ENCODE data around the gene CFHR2. TPM values are rescaled to one million over a fixed set of nuclear protein-coding genes. Genes with fewer than 3 reads are reported as not detected.
"Not testable (repeated sequence)": the region's sequence is repeated elsewhere in the genome, so short reads cannot be mapped to it uniquely, and the experiment has no call there.

CFHR2 gene
- total RNA-seq, 1 donor from 2014 or later: not detected

DNA sequence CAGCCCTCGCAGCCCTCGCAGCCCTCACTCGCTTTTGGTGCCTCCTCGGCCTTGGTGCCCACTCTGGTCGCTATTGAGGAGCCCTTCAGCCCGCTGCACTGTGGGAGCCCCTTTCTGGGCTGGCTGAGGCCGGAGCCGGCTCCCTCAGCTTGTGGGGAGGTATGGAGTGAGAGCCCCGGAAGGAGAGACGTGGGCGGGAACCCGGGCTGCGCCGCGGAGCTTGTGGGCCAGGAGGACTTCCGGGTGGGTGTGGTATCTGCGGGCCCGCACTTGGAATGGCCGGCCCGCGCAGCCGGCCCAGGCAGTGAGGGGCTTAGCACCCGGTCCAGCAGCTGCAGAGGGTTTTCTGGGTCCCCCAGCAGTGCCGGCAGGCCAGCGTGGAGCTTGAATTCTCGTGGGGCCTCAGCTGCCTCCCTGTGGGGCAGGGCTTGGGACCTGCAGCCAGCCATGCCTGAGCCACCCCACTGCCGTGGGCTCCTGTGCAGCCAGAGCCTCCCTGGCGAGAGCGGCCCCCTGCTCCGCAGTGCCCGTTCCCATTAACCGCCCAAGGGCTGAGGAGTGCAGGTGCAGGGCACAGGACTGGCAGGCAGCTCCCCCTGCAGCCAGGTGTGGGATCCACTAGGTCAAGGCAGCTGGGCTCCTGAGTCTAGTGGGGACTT lies 9.9 kb upstream of the CFHR2 start:
- Mint-ChIP-seq H3K4me1 (ENCODE audit: low read depth, unreplicated experiment) (no peaks in the 10 kb centered on the region), H3K4me3 (ENCODE audit: unreplicated experiment) (no peak overlapping the region), H3K27me3 (ENCODE audit: low read depth, unreplicated experiment) (no peaks in the 10 kb centered on the region), H3K36me3 (ENCODE audit: low read depth, unreplicated experiment) (no peaks in the 10 kb centered on the region), H3K27ac (ENCODE audit: unreplicated experiment) (no peak overlapping the region), H3K9me3 (ENCODE audit: unreplicated experiment) (peaks cover 3% of the 10 kb centered on the region)
- TF ChIP-seq CTCF (IDR thresholded peaks at IDR 0.05; ENCODE audit: insufficient read depth, low read depth, low read length): no peak
- Histone ChIP-seq H3K4me2 (ENCODE audit: low read length) (no peak overlapping the region), H3K4me1 (ENCODE audit: insufficient read depth, low read length) (no peaks in the 10 kb centered on the region), H3K79me2 (ENCODE audit: insufficient read depth, low read length) (no peaks in the 10 kb centered on the region), H3K9me3 (ENCODE audit: insufficient read depth, low read depth, low read length) (no peaks in the 10 kb centered on the region), H3K4me3 (ENCODE audit: insufficient read depth, low read depth, low read length) (no peak overlapping the region), H2AFZ (ENCODE audit: low read depth, low read length) (no peak overlapping the region), H3K27ac (ENCODE audit: low read depth, low read length) (no peak overlapping the region), H3K9ac (ENCODE audit: low read length) (no peak overlapping the region), H4K20me1 (ENCODE audit: insufficient read depth, low read length) (no peaks in the 10 kb centered on the region), H3K27me3 (ENCODE audit: insufficient read depth, low read length) (no peaks in the 10 kb centered on the region), H3K36me3 (ENCODE audit: insufficient read depth, low read length) (no peaks in the 10 kb centered on the region)
- FAIRE-seq (no peak), DNase-seq (ENCODE audit: low read depth) (no peak)

DNA sequence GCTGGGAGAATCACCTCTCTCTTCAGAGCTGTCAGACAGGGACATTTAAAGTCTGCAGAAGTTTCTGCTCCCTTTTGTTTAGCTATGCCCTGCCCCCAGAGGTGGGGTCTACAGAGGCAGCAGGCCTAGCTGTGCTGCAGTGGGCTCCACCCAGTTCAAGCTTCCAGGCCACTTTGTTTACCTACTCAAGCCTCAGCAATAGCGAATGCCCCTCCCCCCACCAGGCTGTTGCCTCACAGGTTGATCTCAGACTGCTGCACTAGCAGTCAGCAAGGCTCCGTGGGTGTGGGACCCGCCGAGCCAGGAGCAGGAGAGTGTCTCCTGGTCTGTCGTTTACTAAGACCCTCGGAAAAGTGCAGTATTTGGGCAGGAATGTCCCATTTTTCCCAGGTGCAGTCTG lies 2.1 kb upstream of the CFHR2 start:
- H4K20me1 ChIP-seq (ENCODE audit: insufficient read depth, low read length); H3K27me3 ChIP-seq (ENCODE audit: insufficient read depth, low read length); H2AFZ ChIP-seq (ENCODE audit: low read depth, low read length); H3K36me3 ChIP-seq (ENCODE audit: insufficient read depth, low read length); H3K4me1 ChIP-seq (ENCODE audit: insufficient read depth, low read length); H3K36me3 Mint-ChIP-seq (ENCODE audit: low read depth, unreplicated experiment); H3K9ac ChIP-seq (ENCODE audit: low read length); H3K4me1 Mint-ChIP-seq (ENCODE audit: low read depth, unreplicated experiment); H3K27ac Mint-ChIP-seq (ENCODE audit: unreplicated experiment); H3K9me3 Mint-ChIP-seq (ENCODE audit: unreplicated experiment); H3K4me2 ChIP-seq (ENCODE audit: low read length); H3K4me3 ChIP-seq (ENCODE audit: insufficient read depth, low read depth, low read length); H3K79me2 ChIP-seq (ENCODE audit: insufficient read depth, low read length); H3K27ac ChIP-seq (ENCODE audit: low read depth, low read length); DNase-seq (ENCODE audit: low read depth); H3K27me3 Mint-ChIP-seq (ENCODE audit: low read depth, unreplicated experiment); FAIRE-seq; H3K9me3 ChIP-seq (ENCODE audit: insufficient read depth, low read depth, low read length); H3K4me3 Mint-ChIP-seq (ENCODE audit: unreplicated experiment): not testable (repeated sequence)

- Histone ChIP-seq H3K27me3 (ENCODE audit: insufficient read depth, low read length) (no peaks in the 10 kb centered on the region), H3K4me3 (ENCODE audit: insufficient read depth, low read depth, low read length) (no peak overlapping the region), H2AFZ (ENCODE audit: low read depth, low read length) (no peak overlapping the region), H3K27ac (ENCODE audit: low read depth, low read length) (no peak overlapping the region), H4K20me1 (ENCODE audit: insufficient read depth, low read length) (no peaks in the 10 kb centered on the region), H3K79me2 (ENCODE audit: insufficient read depth, low read length) (no peaks in the 10 kb centered on the region), H3K9ac (ENCODE audit: low read length) (no peak overlapping the region), H3K4me1 (ENCODE audit: insufficient read depth, low read length) (no peaks in the 10 kb centered on the region), H3K36me3 (ENCODE audit: insufficient read depth, low read length) (no peaks in the 10 kb centered on the region), H3K9me3 (ENCODE audit: insufficient read depth, low read depth, low read length) (no peaks in the 10 kb centered on the region), H3K4me2 (ENCODE audit: low read length) (no peak overlapping the region)
- no peak for TF ChIP-seq EZH2 (IDR thresholded peaks at IDR 0.05; ENCODE audit: insufficient read depth, low read length)
- TF ChIP-seq CTCF (IDR thresholded peaks at IDR 0.05; ENCODE audit: insufficient read depth, low read depth, low read length): no peak
- Mint-ChIP-seq H3K27me3 (ENCODE audit: low read depth, unreplicated experiment) (no peaks in the 10 kb centered on the region), H3K36me3 (ENCODE audit: low read depth, unreplicated experiment) (no peaks in the 10 kb centered on the region), H3K9me3 (ENCODE audit: unreplicated experiment) (no peaks in the 10 kb centered on the region), H3K4me3 (ENCODE audit: unreplicated experiment) (no peak overlapping the region), H3K27ac (ENCODE audit: unreplicated experiment) (no peak overlapping the region), H3K4me1 (ENCODE audit: low read depth, unreplicated experiment) (no peaks in the 10 kb centered on the region)
- no peak for DNase-seq (ENCODE audit: low read depth)
- FAIRE-seq: no peak
Measured at GRCh38 chr1:196951711-196952394, 8.3 kb downstream of the CFHR2 start.
